ENCODE measurements around the gene PTPRQ. TPM values are rescaled to one million over a fixed set of nuclear protein-coding genes. Genes with fewer than 3 reads are reported as not detected.
"Not testable (repeated sequence)": the region's sequence is repeated elsewhere in the genome, so short reads cannot be mapped to it uniquely, and the experiment has no call there.

Gene PTPRQ
- total RNA-seq, 2 donors from 2014 or later = 2.3 to 2.4 TPM

DNA sequence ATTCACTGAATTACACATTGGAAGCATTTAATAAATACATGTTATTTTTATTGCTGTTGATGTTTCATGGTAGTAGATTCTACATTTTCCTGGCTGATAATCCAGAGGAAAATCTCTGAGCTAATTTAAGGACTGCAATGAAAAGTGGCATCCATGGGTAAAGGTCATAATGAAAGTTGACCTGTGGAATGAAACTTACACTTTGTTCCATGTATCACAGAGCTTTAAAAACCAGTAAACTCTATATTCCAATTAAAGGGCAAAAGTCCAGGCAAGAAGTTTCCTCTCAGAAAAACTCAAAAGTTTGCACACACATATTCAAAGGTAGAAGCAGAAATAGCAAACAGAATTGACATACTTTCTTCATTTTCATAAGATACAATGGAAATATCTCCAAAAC lies 218.6 kb downstream of the PTPRQ start:
- TF ChIP-seq, protein P1, sequence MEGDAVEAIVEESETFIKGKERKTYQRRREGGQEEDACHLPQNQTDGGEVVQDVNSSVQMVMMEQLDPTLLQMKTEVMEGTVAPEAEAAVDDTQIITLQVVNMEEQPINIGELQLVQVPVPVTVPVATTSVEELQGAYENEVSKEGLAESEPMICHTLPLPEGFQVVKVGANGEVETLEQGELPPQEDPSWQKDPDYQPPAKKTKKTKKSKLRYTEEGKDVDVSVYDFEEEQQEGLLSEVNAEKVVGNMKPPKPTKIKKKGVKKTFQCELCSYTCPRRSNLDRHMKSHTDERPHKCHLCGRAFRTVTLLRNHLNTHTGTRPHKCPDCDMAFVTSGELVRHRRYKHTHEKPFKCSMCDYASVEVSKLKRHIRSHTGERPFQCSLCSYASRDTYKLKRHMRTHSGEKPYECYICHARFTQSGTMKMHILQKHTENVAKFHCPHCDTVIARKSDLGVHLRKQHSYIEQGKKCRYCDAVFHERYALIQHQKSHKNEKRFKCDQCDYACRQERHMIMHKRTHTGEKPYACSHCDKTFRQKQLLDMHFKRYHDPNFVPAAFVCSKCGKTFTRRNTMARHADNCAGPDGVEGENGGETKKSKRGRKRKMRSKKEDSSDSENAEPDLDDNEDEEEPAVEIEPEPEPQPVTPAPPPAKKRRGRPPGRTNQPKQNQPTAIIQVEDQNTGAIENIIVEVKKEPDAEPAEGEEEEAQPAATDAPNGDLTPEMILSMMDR (IDR thresholded peaks at IDR 0.05) = no peak
- no peak for DNase-seq (ENCODE audit: low spot score)
- H3K27ac ChIP-seq = no peak overlapping the region
- no peaks in the 10 kb centered on the region for H3K9me3 ChIP-seq
- no peaks in the 10 kb centered on the region for H3K27me3 ChIP-seq (replicated peaks; ENCODE audit: insufficient read depth)
- H3K4me1 ChIP-seq (ENCODE audit: control insufficient read depth in 1 of 2, low read depth in 2 of 2) = no peaks in the 10 kb centered on the region
- no peaks in the 10 kb centered on the region for H3K36me3 ChIP-seq
- H3K4me3 ChIP-seq = no peak overlapping the region
- no peak for ATAC-seq (ENCODE audit: insufficient number of reproducible peaks, low FRiP score, low read depth)

DNA sequence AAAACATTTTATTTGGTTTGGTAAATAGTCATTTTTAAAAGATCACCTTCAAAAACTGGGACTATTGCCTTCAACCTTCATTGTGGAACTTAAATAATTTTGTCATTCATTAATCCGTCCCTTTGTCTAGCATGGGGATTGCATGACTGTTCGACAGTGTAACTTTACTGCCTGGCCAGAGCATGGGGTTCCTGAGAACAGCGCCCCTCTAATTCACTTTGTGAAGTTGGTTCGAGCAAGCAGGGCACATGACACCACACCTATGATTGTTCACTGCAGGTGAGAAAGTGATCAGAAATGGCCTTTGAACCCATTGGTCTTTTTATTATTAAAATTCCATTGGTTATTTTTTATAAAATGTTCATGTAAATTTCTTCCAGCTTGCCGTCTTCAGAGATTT lies 226.2 kb downstream of the PTPRQ start:
- ATAC-seq (ENCODE audit: insufficient number of reproducible peaks, low FRiP score, low read depth) (no peak), DNase-seq (ENCODE audit: low spot score) (no peak)
- TF ChIP-seq, protein P1 (IDR thresholded peaks at IDR 0.05) = no peak
- Histone ChIP-seq H3K4me3 (no peak overlapping the region), H3K9me3 (no peaks in the 10 kb centered on the region), H3K27ac (no peak overlapping the region), H3K27me3 (replicated peaks; ENCODE audit: insufficient read depth) (no peaks in the 10 kb centered on the region), H3K4me1 (ENCODE audit: control insufficient read depth in 1 of 2, low read depth in 2 of 2) (no peaks in the 10 kb centered on the region), H3K36me3 (no peaks in the 10 kb centered on the region)

DNA sequence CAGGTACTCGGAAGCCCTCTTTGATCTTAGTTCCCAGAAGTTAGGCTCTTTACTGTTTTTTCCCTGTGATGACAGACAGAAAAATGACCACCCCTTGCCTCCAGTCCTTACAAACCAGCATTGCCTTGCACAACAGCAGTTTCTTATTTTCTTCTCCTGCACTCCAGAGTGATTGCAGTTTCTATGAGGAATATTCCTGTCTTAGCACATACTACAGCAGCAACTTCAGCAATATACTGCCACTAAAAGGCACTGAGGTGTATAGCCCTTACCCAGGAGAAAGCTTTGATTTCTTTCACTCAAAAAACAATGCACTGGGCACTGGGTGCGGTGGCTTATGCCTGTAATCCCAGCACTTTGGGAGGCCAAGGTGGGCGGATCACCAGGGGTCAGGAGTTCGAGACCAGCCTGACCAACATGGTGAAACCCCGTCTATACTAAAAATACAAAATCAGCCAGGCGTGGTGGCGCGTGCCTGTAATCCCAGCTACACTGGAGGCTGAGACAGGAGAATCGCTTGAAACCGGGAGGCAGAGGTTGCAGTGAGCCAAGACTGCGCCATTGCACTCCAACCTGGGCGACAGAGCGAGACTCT lies 232.1 kb downstream of the PTPRQ start:
- ATAC-seq (ENCODE audit: insufficient number of reproducible peaks, low FRiP score, low read depth); H3K36me3 ChIP-seq; DNase-seq (ENCODE audit: low spot score); H3K27ac ChIP-seq; H3K4me1 ChIP-seq (ENCODE audit: control insufficient read depth in 1 of 2, low read depth in 2 of 2); H3K27me3 ChIP-seq (replicated peaks; ENCODE audit: insufficient read depth); H3K9me3 ChIP-seq; H3K4me3 ChIP-seq: not testable (repeated sequence)

DNA sequence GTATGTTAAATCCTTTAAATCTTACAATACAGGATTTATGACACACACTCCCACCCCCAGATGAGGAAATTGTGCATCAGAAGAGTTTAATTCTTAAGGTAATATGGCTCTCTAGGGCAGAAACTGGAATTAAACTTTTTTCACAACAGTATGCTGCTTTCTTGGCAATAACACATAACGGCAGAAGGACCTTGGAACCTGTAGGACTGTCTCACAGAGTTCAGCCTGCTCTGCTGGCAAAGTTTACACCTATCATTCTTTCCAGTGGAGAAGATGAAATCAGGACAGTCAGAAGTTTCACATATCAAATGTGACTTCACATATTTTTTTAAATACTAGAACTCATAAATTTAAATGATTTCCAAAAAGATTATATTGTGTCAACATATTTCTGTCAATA lies 232.8 kb downstream of the PTPRQ start:
- no peak overlapping the region for H3K4me3 ChIP-seq
- H3K27ac ChIP-seq = no peak overlapping the region
- H3K36me3 ChIP-seq = no peaks in the 10 kb centered on the region
- TF ChIP-seq, protein P1 (IDR thresholded peaks at IDR 0.05) = no peak
- no peaks in the 10 kb centered on the region for H3K4me1 ChIP-seq (ENCODE audit: control insufficient read depth in 1 of 2, low read depth in 2 of 2)
- no peaks in the 10 kb centered on the region for H3K27me3 ChIP-seq (replicated peaks; ENCODE audit: insufficient read depth)
- DNase-seq (ENCODE audit: low spot score) (no peak), ATAC-seq (ENCODE audit: insufficient number of reproducible peaks, low FRiP score, low read depth) (no peak)
- H3K9me3 ChIP-seq = no peaks in the 10 kb centered on the region

DNA sequence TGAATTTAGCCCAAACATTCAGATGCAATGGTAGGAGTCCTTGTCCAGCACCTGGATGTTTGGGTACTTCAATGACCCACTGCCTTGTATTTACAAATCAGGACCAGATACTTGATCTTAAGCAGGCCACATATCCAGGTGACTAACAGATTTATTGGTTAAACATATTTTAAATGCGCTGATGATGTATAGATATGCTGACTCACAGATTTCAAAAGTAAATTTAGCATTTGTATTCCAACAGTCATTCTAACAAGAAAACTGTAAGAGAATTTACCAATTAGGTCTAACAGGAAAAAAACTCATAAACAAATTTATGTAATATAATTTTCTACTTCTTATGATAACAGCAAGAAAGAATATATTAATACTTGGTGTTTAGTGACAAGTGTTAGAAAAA lies 234.0 kb downstream of the PTPRQ start:
- no peak for ATAC-seq (ENCODE audit: insufficient number of reproducible peaks, low FRiP score, low read depth)
- Histone ChIP-seq H3K36me3 (no peaks in the 10 kb centered on the region), H3K27ac (no peak overlapping the region), H3K4me1 (ENCODE audit: control insufficient read depth in 1 of 2, low read depth in 2 of 2) (no peaks in the 10 kb centered on the region), H3K27me3 (replicated peaks; ENCODE audit: insufficient read depth) (no peaks in the 10 kb centered on the region), H3K4me3 (no peak overlapping the region), H3K9me3 (no peaks in the 10 kb centered on the region)
- DNase-seq (ENCODE audit: low spot score) = no peak
- TF ChIP-seq, protein P1 (IDR thresholded peaks at IDR 0.05) = no peak
